Panc1 (cell line): ENCODE measurements around the gene PARP3. TPM values are rescaled to one million over a fixed set of nuclear protein-coding genes. Genes with fewer than 3 reads are reported as not detected.

Source experiments
- ATAC-seq: fragments of 200-7000 bp; cut with Tn5 transposase; 2 replicates; pipeline ENCODE4 v1.9.1; 2020; ENCODE audit warnings: mild to moderate bottlenecking, moderate library complexity
- BruUV-seq: library from RNA; stranded (reverse); fragments of 400-500 nt; replicated peaks from 2 replicates; lab custom pipeline; 2021; lab: Mats Ljungman, UMichigan
- CTCF ChIA-PET: fragments of 300-600 bp; sonication (Branson Sonifier 250); formaldehyde crosslinking; loops from one replicate; lab custom pipeline; 2022; ENCODE audit warnings: antibody characterized with exemption; lab: Charles Lee
- POLR2A ChIA-PET: fragments of 300-600 bp; sonication (Branson Sonifier 250); formaldehyde crosslinking; loops from one replicate; lab custom pipeline; 2022; ENCODE audit warnings: antibody characterized with exemption; lab: Charles Lee
- DNase-seq: peaks from one replicate; pipeline ENCODE4 v3.0.0-alpha.2; 2010; ENCODE audit warnings: low read depth, low spot score
- H3K27ac ChIP-seq: 2 replicates; pipeline ENCODE4 v1.5.1; 2011; ENCODE audit warnings: mild to moderate bottlenecking, low read length, inconsistent platforms
- H3K27me3 ChIP-seq: fragments of 200-500 bp; sonication (Bioruptor generic); 2 replicates; pipeline ENCODE4 v1.6.0; 2014; ENCODE audit warnings: low read length, inconsistent platforms; ENCODE audit not compliant: control insufficient read depth, insufficient read depth
- H3K36me3 ChIP-seq: fragments of 200-500 bp; sonication (Bioruptor generic); 2 replicates; pipeline ENCODE4 v1.5.1; 2014; ENCODE audit warnings: inconsistent platforms, mild to moderate bottlenecking, low read length, moderate library complexity; ENCODE audit not compliant: control insufficient read depth, insufficient read depth
- H3K4me1 ChIP-seq: 2 replicates; pipeline ENCODE4 v1.5.1; 2011; ENCODE audit warnings: inconsistent platforms, mild to moderate bottlenecking, low read length, moderate library complexity; ENCODE audit not compliant: control insufficient read depth, insufficient read depth
- H3K4me3 ChIP-seq, 2 experiments: 2 replicates each; pipeline ENCODE4 v1.5.1; 2011 to 2012; ENCODE audit warnings: low read depth in 2 of 2, low read length in 2 of 2, mild to moderate bottlenecking in 2 of 2, inconsistent platforms in 1 of 2, moderate library complexity in 1 of 2
- H3K9me3 ChIP-seq: fragments of 200-500 bp; sonication (Bioruptor generic); 2 replicates; pipeline ENCODE4 v1.5.1; 2014; ENCODE audit warnings: low read depth, mild to moderate bottlenecking, inconsistent platforms, low read length, moderate library complexity; ENCODE audit not compliant: control insufficient read depth, insufficient read depth
- POLR2AphosphoS5 ChIP-seq: IDR thresholded peaks from 2 replicates; pipeline ENCODE4 v1.6.1; 2012; ENCODE audit warnings: mild to moderate bottlenecking, low read depth, low read length, moderate library complexity
- SIN3A ChIP-seq: IDR thresholded peaks from 2 replicates; pipeline ENCODE4 v1.6.1; 2012; ENCODE audit warnings: low read depth, mild to moderate bottlenecking, low read length, moderate library complexity, borderline replicate concordance; ENCODE audit not compliant: insufficient read depth
- TCF7L2 ChIP-seq: IDR thresholded peaks from 2 replicates; pipeline ENCODE4 v1.6.1; 2011; ENCODE audit warnings: mild to moderate bottlenecking, low read depth, low read length, inconsistent platforms
- in situ Hi-C: cut with HindIII; loops from 2 replicates; pipeline ENCODE4 v1.10.0; 2016; ENCODE audit warnings: low sequenced_read_pairs, low pct_unique_long_range_greater_than_20kb
- intact Hi-C: fragments of 100-400 bp; cut with micrococcal nuclease; formaldehyde crosslinking; loops from one replicate; pipeline ENCODE4 v1.10.0; 2022; ENCODE audit not compliant: unreplicated experiment
- total RNA-seq: library from RNA; stranded (reverse); gene quantifications from one replicate; pipeline ENCODE4 v1.2.1, GENCODE V29; 2021; ENCODE audit not compliant: unreplicated experiment
- TF ChIP-seq, protein P1 (sequence below), 2 experiments: IDR thresholded peaks; 2 replicates each; pipeline ENCODE4 v1.6.1; 2011 to 2012; ENCODE audit warnings: low read depth in 2 of 2, control low read depth in 1 of 2, low read length in 1 of 2, mild to moderate bottlenecking in 1 of 2, moderate library complexity in 1 of 2; ENCODE audit not compliant: insufficient read depth in 1 of 2
- TF ChIP-seq, protein P2 (sequence below): fragments of 450-650 bp; IDR thresholded peaks from 2 replicates; pipeline ENCODE4 v1.5.1; 2017; ENCODE audit warnings: mild to moderate bottlenecking

PARP3 gene
- total RNA-seq, 1 experiment from 2014 or later, result 16.1 TPM

DNA sequence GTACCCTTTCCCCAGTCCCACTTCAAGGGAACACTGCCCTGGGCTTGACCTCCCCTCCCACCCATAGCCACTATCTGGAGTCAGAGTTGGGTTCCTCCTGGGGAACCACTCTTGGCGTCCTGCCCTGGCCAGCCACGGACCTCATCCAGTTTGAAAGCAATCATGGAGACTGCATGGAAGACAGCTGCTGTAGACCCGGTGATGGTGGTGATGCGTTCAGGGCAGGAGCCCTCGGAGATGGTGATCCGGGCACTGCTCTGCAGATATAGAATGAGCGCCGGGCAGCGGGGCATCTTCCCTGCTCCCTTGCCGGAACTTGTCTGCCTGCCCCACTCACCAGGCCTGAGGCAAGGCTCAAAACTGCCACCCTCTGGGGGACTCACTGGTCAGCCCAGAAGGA is 18.2 kb downstream of the PARP3 start:
- ATAC-seq (no peak), DNase-seq (no peak)
- Histone ChIP-seq H3K9me3 (no peaks in the 10 kb centered on the region), H3K27ac (no peak overlapping the region), H3K4me3 (no peak overlapping the region), H3K36me3 (no peaks in the 10 kb centered on the region), H3K4me1 (no peaks in the 10 kb centered on the region), H3K27me3 (no peaks in the 10 kb centered on the region)
- CTCF ChIA-PET, result no interaction called here
- TF ChIP-seq, protein P1, sequence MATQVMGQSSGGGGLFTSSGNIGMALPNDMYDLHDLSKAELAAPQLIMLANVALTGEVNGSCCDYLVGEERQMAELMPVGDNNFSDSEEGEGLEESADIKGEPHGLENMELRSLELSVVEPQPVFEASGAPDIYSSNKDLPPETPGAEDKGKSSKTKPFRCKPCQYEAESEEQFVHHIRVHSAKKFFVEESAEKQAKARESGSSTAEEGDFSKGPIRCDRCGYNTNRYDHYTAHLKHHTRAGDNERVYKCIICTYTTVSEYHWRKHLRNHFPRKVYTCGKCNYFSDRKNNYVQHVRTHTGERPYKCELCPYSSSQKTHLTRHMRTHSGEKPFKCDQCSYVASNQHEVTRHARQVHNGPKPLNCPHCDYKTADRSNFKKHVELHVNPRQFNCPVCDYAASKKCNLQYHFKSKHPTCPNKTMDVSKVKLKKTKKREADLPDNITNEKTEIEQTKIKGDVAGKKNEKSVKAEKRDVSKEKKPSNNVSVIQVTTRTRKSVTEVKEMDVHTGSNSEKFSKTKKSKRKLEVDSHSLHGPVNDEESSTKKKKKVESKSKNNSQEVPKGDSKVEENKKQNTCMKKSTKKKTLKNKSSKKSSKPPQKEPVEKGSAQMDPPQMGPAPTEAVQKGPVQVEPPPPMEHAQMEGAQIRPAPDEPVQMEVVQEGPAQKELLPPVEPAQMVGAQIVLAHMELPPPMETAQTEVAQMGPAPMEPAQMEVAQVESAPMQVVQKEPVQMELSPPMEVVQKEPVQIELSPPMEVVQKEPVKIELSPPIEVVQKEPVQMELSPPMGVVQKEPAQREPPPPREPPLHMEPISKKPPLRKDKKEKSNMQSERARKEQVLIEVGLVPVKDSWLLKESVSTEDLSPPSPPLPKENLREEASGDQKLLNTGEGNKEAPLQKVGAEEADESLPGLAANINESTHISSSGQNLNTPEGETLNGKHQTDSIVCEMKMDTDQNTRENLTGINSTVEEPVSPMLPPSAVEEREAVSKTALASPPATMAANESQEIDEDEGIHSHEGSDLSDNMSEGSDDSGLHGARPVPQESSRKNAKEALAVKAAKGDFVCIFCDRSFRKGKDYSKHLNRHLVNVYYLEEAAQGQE (IDR thresholded peaks at IDR 0.05; ENCODE audit: insufficient read depth in 1 of 2, low read depth in 2 of 2, low read length in 1 of 2), result no peak
- no peak for TF ChIP-seq SIN3A
- no peak for TF ChIP-seq POLR2AphosphoS5
- TF ChIP-seq TCF7L2, result no peak
- TF ChIP-seq, protein P2, sequence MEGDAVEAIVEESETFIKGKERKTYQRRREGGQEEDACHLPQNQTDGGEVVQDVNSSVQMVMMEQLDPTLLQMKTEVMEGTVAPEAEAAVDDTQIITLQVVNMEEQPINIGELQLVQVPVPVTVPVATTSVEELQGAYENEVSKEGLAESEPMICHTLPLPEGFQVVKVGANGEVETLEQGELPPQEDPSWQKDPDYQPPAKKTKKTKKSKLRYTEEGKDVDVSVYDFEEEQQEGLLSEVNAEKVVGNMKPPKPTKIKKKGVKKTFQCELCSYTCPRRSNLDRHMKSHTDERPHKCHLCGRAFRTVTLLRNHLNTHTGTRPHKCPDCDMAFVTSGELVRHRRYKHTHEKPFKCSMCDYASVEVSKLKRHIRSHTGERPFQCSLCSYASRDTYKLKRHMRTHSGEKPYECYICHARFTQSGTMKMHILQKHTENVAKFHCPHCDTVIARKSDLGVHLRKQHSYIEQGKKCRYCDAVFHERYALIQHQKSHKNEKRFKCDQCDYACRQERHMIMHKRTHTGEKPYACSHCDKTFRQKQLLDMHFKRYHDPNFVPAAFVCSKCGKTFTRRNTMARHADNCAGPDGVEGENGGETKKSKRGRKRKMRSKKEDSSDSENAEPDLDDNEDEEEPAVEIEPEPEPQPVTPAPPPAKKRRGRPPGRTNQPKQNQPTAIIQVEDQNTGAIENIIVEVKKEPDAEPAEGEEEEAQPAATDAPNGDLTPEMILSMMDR, result no peak
- BruUV-seq, result no TSS peak
- intact Hi-C loops, result no loop called here
- in situ Hi-C loops, result no loop called here
- POLR2A ChIA-PET, result no interaction called here

DNA sequence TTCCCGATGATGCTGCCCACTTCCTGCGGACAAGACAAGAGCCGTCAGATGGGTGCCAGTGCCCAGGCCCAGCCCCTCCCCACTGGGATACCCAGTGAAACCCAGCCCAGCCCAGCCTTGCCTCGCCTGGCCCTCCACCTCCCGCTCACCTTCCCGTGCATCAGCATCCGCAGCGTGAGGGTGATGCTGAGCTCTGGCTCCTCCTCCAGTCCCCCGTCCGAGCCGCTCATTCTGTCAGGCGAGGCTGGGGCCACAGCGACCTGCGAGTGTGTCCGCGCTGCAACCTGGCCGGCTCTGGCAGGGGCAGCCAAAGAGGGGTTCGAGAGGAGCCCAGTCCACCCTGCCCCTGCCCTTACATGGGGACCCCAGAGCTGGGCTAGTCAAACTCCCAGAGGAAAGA is 18.8 kb downstream of the PARP3 start:
- Histone ChIP-seq H3K4me1 (no peaks in the 10 kb centered on the region), H3K36me3 (no peaks in the 10 kb centered on the region), H3K27ac (no peak overlapping the region), H3K9me3 (no peaks in the 10 kb centered on the region), H3K27me3 (no peaks in the 10 kb centered on the region), H3K4me3 (no peak overlapping the region)
- no TSS peak for BruUV-seq
- CTCF ChIA-PET, result no interaction called here
- TF ChIP-seq, protein P1 (IDR thresholded peaks at IDR 0.05; ENCODE audit: insufficient read depth in 1 of 2, low read depth in 2 of 2, low read length in 1 of 2), result no peak
- TF ChIP-seq, protein P2, result no peak
- no peak for TF ChIP-seq TCF7L2
- TF ChIP-seq POLR2AphosphoS5, result no peak
- no peak for TF ChIP-seq SIN3A
- ATAC-seq (no peak), DNase-seq (no peak)
- intact Hi-C loops, result no loop called here
- in situ Hi-C loops, result no loop called here
- POLR2A ChIA-PET, result no interaction called here
